ENCODE measurements around the gene ENPEP.

The ENPEP gene

DNA sequence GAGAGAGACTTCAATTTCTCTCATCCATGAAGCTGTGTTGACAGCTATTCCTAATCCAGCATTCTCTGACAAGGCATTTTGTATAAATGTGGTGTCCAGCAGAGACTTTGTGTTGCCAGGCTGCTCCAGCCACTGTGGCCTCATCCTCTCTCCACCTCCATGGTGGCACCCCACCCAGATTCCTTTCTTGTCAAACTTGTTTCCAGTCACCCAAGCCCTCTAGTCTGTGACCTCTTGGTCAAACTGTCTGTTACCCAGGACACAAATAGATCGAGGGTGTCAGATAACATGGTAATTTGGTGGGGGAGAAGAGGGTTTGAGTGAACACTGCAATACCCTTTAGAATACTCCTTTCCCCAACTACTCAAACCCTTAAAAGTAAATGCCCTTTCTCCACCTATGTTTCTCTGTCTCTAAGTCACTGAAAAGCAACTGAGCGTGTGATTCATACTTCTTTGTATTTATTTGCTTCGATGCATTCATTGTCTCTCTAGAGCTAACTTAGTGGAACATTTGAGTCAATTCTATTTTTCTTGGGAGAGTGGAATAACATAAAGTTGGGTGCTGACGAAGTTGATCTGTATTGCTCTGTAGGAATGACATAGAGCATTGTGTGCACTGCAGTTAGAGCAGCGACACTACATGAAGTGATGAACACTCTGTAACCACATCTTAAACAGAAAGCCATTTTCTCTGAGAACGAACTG lies 133.2 kb downstream of the ENPEP start:
- peak; percentile 25 for DNase-seq

DNA sequence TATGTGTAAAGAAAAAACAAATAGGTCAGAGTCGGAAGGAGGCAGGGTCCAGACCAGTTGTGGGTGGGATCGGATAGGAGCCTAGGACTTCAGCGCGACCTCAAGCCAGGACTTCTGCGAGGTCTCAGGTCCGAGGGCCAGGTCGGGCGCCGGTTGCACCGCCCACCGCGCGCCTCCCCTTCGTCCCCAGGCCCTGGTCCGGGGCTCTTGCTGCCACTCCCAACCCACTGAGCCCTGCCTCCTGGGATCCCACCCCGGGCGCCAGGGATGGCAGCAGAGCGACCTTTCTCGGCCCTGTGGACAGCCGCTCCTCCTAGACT lies 134.6 kb downstream of the ENPEP start:
- no peak for DNase-seq

DNA sequence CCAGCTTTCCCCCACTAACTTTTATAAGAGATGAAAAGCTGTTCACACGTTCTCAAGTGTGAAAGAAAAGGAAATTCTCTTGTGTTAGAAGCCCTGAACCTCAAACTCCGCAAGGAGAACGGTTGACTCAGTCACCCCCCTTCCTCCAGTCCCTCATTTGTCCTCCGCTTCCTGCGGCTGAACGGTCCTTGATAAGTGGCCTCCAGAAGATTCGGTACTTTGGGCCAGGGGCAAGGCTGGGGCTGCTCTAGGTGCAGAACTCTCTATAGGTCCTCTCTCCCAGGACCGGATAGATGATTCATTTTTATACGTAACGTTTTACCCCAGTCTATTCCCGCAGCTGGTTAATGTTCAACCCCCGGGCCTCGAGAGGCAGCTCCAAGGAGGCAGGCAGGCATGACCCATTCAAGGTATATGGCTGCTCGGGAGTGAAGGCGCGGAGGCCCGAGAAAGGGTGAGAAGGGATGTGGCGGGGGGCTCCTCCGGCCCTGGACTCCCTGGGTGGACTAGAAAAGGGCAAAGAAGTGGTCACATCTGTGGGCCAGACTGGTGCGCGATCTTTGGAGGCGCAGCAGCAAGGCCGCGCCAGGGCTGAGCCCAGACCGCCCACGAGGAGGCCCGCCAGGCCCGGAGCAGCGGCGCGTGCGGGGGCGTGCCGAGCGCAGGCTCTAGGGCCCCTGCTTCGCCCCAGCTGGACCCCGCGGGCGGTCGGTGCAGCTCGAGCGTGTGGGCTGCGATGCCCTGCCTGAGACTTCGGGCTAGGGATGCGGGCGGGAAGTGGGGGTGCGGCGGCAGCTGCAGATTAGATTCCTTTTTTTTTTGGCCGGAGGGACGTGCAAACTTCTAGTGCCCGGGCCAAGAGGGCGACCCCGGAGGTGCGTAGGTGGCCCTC lies 135.2 kb downstream of the ENPEP start:
- DNase-seq = peak; percentile 70

- DNase-seq = peak; percentile 54
Measured at GRCh38 chr4:110611968-110612447, 136.1 kb downstream of the ENPEP start.

- peak; percentile 52 for DNase-seq
Measured at GRCh38 chr4:110612631-110613269, 136.8 kb downstream of the ENPEP start.

GRCh38 chr4:110613745-110614144 lies 137.8 kb downstream of the ENPEP start:
- no peak for DNase-seq

- DNase-seq = peak; percentile 51
Measured at GRCh38 chr4:110614173-110614963, 138.4 kb downstream of the ENPEP start.
